ENCODE measurements around the gene ADORA1.

DNA sequence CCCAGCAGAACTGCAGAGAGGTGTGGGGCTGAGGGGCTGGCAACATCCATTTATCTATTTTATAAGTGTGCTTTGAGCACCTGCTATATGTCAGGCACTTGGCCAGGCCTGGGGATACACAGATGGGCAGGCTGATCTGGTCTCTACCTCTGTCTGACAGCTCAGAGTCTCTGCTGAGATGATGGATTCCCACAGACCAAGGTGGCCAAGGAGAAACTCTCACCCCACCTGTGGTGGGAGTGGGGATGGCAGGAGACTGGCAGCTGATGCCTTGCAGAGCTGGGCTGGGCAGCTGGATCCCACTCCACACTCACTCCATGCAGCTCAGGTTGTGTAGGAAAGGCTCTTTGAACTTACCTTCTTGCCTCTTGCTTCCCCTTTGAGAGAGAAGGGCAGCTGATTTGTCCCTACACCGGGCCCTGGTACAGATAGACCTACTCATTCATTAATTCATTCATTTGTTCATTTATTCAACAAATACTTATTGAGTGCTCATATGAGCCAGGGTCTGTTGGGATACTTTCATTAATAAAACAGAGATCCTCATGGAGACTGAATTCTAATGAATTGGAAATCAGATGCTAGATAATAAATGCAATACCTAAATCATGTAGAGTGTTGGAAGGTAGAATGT lies 9.0 kb downstream of the ADORA1 start:
- TF ChIP-seq POLR2A (IDR thresholded peaks at IDR 0.05; ENCODE audit: low read length) (no peak), GATA1 (IDR thresholded peaks at IDR 0.05; ENCODE audit: low read depth, low read length) (no peak)
